22Rv1 (cell line): ENCODE measurements around the gene POTEC.
"Not testable (repeated sequence)": the region's sequence is repeated elsewhere in the genome, so short reads cannot be mapped to it uniquely, and the experiment has no call there.

Experiments
- ZFX ChIP-seq: fragments of 450-650 bp; IDR thresholded peaks from 2 replicates; pipeline ENCODE4 v1.6.1; 2017; ENCODE audit warnings: antibody characterized with exemption, borderline replicate concordance
- TF ChIP-seq, protein P1 (sequence below): fragments of 450-650 bp; IDR thresholded peaks from 2 replicates; pipeline ENCODE4 v1.5.1; 2017; ENCODE audit warnings: mild to moderate bottlenecking

DNA sequence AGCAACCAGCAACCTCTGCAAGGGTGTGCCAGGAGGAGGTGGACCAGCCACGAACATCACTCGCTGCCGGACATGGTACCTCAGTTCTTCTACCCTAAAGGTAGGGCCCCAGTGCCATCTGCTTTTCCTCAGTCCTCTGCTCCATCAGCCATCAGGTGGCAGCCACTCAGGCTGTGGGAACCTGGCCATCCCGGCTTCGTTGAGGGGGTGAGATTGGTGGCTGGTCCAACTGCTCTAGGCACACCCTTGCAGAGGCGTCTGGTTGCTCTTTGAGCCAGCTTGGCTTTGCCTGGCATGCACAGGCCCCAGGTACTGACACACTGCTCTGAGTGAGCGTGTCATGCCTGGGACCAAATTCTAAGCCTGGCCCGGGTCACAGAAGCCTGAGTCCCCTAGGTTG is 39.7 kb downstream of the POTEC start:
- TF ChIP-seq, protein P1, sequence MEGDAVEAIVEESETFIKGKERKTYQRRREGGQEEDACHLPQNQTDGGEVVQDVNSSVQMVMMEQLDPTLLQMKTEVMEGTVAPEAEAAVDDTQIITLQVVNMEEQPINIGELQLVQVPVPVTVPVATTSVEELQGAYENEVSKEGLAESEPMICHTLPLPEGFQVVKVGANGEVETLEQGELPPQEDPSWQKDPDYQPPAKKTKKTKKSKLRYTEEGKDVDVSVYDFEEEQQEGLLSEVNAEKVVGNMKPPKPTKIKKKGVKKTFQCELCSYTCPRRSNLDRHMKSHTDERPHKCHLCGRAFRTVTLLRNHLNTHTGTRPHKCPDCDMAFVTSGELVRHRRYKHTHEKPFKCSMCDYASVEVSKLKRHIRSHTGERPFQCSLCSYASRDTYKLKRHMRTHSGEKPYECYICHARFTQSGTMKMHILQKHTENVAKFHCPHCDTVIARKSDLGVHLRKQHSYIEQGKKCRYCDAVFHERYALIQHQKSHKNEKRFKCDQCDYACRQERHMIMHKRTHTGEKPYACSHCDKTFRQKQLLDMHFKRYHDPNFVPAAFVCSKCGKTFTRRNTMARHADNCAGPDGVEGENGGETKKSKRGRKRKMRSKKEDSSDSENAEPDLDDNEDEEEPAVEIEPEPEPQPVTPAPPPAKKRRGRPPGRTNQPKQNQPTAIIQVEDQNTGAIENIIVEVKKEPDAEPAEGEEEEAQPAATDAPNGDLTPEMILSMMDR = not testable (repeated sequence)
- TF ChIP-seq ZFX = not testable (repeated sequence)
